ENCODE results near the gene WNT9A.

WNT9A gene

DNA sequence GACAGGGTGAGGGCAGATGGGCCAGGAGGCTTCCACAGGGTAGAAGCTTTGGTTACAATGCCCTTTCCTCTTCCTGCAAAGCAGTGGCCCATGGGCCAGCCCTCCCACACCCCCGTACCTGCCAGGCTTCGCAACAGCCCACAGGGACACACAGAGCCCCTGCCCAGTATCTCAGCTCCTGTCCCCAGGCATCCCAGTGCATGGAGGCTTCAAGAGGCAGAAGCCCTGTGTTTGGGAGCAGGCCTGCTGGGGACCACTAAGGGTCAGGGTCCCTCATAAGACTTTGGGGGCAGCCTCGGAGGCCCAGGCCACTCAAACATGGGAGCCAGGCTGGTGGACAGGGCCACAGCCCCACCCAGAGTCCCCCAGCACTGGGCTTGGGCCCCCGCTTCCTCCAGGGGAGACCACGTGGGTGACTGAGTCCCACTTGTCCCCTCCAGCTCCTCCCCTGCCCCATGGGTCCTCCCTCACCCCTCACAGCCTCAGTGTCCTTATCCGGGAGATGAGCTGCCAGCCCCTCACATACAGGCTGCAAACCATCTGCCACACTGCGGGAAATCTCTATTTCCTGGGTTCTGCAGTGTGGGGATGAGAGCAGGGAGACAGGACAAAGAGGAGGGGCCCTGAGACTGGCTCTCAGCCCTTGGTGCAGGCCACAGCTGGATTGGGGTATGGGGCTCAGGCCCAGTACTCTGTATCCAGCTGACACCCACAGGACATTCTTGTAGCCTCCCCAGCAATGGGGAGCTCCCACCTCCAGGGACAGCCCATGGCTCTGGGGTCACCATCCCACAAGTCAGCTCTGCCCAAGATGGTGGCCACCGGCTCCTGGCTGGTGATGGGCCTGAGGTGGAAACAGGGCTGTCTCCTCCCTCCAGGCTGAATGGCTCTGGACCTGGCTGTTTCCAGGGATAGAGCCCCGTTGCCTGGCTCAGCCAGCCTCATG is 50.7 kb downstream of the WNT9A start:
- no peak for DNase-seq

DNA sequence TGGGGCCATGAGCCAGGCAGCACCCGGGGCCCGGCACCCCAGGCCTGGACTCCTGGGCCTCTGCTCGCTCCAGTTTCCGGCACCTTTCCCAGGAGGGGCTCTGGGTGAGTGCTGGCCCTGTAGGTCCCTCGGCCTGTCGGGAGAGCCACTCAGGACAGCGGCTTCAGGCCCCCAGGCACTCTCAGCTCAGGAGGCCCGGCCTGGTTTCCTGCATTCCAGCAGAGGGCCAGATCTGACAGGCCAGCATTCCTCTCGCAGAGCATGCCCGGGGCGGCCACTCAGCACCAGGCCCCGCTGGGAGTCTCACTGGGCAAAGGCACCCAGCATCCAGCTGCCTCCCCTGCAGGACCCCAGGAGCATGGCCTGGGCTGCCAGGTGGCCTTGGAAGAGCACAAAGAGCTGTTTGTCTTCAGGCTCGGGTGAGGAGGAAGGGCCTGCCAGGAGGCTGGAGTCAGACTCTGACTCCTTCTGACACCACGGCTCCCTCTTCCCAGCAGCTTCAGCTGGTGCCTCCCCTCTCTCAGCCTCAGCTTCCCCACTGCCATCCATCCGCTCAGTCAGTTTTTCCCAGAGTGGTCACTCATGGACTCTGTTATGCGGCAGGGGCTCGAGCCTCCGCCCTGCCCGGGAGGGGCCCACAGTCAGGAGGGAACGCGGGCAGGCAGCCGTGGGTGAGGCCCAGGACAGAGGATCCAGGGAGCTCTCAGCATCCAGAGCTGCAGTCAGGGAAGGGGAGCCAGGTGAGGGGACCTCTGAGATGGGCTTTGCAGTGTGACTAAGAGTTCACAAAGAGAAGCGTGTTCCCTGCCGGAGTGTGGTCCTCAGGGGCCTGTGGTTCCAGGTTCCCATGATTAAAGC is 51.7 kb downstream of the WNT9A start:
- DNase-seq = no peak

DNA sequence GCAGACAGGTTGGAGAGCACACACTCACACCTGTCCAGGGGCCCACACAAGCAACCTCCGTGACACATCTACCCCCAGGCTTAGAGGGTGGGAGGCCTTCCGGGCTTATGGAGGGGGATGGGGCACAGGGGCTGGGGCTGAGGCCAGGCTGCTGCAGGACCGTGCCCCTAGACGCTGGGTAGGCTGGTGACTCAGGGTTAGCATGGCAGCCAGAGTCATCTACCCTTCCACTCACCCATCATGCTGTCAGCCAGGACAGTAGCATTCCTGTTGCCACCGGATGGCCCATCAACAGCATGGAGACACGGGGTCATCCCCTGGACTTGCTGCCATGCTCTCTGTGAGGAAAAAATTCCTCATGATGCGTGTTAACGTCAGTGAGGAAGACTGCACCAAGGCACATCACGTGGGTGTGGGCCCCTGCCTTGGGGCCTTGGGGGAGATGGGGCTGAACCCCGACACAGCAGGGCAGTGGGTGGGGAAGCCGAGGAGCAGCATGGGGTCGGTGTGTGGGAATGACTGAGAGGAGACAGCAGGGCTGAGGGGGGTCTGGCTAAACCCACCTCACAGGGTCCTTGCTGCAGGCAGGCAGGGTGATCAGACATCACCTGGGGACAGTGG is 52.8 kb downstream of the WNT9A start:
- no peak for DNase-seq

DNA sequence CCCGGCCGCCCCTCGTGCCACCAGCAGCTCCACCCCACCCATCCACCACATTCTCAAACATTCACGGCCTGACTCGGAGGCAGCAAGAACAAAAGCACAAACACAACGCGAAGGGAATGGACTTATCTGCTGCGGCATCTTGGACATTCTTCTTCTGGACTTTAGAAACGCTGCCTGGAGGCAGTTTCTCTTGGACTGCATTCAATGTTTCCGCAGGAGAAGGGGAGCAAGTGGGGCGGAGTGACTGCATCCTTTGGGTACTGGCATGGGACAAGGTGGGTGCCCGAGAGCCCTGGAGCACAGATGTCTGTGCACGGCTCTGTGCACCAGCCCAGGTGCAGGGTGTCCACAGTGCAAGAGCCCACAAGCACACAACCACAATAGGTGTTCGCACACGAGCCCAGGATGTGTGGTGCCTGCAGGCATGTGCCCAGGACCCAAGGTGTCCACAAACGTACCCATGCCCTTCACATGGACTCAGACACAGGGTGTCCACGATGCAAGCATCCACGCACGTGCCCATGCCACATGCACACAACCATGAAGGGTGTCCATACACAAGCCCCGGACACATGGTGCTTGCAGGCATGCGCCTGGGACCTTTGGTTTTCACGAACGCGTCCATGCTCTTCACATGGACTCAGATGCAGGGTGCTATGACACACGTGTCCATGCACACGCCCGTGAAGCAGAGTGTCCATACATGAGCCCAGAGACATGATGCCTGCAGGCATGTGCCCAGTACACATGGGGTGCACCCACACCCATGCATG is 53.6 kb downstream of the WNT9A start:
- no peak for DNase-seq

DNA sequence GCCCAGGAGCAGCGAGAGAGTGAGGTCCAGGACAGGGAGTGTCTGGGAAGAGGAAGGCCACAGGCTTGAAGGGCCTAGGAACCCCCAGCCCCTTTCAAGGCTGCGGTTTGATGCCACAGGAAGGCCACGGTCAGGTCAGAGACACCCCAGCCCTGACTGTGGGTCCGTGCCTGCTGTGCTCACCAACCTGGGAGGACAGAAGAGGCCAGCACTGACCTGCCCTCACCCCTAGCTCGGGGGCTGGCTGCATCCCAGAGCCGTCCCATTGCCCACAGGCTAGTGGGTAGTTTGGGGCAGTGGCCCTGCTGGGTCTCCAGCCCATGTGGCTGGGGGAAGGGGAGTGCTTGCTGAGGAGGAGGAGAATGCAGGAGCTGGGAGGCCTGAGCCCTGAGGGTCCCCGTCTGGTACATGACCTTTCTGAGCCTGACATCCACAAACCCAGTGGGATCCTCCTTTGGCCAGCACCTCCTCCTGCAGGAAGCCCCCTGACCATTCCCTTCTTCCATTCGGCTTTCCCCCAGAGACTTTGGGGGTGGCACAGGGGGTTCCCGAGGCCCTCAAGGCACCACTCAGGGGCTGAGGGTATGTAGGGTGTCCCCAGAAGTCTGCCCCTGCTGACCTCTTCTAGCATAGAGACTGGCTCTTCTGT is 54.3 kb downstream of the WNT9A start:
- no peak for DNase-seq

DNA sequence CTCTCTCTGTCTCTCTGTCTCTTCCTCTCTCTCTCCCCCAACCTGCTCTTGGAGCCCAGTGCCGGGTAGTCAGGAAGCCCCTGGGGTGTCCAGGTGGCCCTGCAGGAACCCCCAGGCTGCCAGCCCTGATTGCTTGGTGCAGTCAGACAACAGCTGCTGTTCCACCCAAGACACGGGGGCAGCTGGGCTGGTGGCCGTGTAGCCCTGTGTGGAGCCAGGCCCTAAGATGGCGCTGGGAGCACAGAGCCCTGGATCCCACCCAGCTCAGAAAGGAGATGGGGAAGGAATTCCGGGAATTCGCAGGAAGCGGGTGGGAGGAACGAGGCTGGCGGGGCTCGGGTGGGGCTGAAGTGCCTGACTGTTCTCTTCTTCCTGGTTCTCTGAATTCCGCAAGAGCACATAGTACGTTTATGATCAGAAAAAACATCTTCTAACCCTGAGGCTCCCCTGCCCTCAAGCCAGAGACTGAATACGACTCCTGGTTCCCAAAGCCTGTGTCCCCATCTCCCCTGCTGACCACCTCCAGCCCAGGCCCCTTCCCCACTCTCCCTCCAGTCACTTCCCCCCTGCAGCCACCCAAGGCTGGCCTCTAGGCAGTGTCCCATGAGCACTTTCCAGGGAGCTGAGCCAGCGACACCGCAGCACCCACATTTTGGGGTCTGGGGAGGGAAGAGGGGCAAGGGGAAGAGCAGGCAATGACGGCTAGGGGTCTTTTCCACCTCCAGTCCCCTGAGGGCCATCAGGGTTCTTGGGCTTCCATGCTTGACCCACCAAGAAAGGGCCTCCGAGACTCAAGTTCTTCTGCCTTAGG is 55.0 kb downstream of the WNT9A start:
- DNase-seq = no peak

DNA sequence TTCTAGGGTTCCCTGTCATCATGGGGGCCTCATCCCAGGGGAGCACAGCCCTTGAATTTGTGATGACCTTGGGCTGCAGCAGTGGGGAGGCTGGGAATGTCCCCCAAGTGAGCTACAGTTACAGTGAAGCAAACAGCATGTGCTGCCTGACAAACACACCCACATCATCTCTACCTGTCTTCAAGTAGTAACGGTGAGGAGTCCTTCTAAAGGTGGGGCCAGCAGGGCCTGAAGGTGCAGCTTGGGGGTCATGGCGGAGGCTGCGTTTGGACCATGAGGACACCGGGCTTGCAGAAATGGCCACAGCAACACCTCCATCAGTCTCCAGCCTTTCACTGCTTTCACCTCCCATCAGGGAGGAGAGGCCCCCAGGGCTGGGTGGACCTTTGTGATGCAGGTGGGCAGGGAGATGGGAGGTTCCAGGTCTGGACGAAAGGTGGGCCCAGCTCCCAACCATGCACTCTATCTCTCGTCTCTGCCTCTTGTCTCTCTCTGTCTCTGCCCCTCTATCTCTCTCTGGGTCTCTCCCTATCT is 55.7 kb downstream of the WNT9A start:
- DNase-seq = no peak

DNA sequence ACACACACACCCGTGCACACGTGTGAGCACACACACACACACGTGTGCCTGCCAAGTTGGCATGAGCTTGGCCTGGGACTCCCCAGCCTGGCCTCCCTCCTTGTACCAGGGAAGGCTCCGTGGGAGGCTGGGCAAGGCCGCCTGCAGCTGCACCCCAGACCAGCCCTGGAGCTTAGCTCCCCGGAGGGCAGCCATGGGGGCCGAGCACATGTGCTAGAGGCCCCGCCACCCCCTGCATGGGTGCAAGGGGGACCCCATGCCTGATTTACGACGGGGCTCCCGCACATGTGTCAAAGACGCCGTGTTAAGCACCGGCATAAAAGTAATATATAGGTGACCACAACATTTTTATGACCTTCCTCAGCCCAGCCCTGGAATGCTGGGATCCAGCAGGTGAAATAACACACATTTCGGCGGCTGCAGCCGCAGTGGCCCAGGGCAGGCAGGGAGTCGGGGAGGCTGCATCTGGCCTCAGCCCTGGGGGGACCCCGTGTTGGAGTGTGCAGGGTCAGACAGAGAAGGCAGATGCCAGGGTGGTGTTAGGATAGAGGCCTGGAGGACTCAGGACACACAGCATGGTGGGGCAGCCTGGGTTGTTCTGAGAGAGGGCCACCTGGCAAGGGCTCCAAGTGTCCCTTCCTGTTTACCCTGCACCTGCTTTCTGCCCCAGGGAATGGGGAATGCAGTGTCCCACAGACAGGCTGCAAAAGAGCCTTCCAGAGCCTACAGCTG is 56.3 kb downstream of the WNT9A start:
- DNase-seq = no peak

DNA sequence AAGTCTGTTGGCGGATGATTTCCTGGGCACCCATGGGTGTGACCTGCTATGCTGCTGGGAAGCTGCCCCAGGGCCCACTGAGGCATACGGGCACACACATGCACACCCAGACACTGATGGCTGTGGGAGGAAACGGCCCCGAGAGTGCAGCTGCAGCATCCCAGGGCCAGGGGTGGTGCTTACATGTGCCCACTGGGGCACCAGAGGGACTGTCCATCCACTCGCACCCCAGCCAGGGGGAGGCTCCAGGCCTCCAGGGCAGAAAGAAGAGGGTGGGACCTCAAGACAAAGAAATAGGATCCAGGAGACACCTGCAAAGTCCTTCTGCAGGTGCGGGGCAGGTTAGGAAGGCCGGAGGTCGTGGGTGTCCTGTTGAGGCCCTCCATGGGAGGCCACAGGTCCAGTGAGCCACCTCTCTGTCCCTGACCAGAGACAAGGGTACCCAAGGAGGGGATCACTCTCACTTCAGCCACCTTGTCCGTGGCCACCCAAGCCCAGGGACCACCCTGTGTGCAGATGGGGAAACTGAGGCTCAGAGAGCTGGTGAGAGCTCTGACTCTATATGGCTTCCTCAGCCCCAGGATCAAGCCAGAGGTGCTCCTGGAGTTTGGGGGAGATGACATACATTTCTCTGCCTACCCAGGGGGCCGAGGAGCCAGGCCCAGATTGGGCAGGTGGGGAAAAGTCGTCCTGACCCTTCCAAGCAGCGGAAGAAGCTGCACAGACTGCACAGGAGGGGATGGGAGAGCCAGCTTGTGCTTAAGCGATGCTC is 57.1 kb downstream of the WNT9A start:
- no peak for DNase-seq

DNA sequence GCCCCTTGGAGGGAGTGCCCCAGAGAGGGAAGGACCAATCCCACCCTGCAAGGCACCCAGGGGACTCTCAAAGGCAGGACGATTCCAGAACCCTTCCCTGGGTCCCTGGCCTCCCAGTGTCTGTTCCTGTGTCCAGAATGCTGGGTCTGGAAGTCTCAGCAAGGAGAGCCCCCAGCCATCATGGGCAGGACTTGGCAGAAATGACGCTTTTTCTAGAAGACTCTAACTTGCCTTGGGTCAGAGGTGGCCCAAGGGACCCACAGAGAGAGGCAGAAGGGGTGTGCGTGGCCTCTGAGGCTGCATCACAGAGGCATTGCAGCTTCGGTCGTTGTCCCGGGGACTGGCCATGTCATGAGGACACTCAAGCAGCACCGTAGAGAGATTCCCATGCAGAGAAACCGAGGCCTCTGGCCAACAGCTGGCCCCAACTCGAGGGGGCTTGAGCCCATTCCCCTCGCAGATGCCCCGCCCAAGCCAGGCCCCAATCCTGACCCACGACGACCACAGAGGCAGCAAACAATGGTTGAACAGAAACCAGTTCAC is 57.8 kb downstream of the WNT9A start:
- no peak for DNase-seq

DNA sequence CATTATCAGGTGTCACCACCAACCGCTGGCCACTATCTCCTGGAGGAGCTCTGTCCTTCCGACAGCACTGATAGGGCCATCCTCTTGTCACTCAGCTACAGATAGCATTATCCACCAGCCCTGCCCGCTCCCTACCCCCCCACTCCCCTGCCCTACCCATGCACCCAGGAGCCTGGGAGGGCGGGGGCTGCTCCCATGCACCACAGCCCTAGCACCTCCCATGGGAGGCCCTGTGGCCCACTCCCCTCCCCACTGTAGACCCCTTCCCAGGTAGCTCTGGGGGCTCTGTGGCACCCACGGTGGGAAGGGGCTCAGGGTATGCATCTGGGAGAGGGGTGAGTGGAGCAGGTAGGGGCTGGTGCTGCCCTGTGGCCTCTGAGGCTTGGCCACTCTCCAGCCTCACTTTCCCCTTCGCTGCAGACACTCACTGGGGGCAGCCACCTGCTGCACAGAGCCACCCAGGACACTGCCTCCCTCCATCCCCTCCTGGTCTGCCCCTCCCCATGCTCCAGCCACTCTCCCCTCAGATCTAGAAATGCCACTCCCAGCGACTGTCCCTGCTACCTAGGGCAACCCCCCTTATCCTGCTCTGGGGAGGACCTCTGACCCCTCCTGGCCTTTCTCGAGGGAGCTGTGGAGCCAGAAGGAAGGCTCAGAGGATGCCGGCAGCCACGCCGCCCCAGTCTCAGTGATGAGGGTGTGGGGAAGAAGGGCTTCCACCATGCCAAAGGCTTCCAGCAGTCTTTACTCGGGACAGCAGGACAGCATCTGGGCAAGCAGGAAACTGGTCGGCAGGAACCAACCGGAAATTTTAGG is 58.5 kb downstream of the WNT9A start:
- DNase-seq = no peak

DNA sequence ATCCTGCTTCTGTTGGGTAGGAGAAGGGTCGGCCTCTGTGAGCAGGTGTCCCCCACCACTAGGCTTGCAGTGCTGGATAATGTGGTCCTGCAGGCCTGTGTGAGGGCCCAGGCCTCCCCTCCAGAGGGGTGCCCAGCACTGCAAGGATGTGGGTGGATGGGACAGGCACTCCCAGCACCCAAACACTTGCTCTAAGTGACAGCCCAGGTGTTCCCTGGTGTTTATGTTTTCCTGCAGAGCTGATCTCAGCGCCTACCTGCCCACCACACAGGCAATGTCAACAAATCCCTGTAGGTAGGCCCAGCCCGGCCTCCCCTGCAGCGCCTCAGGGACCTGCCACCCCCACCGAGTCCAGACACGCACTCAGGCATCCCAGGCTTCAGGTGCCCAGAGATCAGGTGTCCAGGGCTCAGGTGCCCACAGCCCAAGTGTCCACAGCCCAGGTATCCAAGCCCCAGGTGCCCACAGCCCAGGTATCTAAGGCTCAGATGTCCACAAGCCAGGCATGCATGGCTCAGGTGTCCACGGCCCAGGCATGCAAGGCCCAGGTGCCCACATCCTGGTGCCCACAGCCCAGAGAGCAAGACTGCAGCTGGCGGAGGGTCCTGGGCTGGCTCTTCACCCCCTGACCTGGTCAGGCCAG is 59.2 kb downstream of the WNT9A start:
- DNase-seq = no peak

DNA sequence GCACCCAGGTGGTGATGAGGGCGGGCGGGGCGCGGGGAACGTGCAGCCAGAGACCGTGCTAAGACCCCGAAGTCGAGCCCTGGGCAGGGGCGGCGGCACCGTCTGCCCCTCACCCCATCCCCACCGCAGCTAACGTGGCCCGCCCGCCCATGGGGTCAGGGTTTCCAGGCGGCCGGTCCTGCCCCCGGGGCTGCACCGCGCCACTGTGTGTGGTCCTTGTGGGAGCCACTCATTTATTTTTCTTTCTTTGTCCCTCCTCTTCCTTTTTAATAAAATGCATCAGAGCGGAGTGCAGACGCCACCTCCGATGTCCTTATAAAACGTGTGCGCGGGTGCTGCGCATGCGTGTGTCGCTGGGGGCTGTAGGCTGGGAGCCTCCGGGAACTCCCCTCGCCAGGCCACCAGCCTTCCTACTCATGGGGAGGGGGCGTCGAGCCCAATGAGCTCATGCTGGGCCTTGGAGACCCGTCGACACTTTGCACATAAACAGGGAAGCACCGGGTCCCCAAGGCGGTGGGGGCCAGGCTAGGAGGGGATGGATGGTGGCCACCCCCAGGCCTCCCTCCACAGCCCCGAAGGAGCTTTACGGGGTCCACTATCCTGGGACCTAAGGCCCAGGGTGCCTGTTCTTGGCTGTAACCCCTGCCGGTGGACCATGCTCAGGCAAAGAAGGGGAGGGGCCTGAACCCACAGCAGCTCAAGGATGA is 59.9 kb downstream of the WNT9A start:
- no peak for DNase-seq

DNA sequence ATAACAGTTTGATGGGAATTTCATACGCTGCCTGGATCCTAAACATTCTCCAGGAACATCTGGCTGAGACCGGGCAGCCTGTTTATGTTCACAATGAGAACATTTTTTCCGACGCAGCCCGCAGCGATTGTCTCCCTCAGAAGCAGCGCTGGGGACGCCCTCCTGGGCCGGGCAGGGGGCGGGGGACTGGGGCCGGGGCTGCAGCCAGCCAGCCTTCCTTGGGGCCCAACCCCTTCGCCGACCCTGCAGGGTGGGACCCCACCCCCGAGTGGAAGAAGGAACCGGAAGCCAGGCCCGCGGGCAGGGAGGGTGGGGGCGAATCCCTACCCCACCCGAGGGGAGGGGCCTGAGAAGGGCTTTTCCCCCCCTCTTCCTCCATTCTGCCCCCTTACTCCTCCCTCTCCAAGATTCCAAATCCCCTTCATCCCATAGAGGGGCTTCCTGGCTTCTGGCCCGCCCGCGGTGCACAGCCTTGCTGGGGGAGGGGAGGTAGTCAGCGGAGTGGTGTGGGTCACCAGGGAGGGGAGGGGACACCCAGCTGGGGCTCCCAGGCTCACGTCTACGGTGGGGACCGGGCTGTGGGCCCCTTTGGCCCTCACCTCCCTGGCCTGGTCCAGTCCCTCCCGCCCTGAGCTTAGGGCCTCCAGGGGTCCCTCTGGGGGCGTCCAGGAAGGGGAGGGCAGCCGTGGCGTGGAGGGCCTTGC is 60.6 kb downstream of the WNT9A start:
- DNase-seq = peak; percentile 6

DNA sequence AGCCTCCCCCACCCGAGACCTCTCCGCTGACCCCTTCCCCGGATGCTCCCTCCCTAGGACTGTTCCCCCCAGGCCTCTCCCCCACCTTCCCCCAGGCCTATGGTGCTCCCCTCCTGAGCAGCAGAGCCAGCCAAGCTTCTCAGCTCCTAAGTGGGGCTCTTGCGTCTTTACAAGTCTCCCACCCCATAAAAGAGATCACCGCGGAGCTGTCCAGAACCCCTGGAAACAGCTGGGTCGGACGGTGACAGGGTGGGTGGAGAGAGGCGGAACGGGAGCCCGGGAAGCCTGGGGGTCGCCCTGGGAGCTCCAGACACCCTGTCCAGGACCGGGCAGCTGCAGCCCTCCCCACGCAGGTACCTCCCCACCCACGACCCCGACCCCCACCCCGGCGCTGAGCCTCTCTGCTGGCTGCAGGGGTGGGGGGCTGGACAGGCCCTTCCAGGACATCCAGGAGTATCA is 61.2 kb downstream of the WNT9A start:
- no peak for DNase-seq
